Mesenchymal stem cell (in vitro differentiated cells and primary cell): ENCODE data around the gene LARP4.

Source experiments
- DNase-seq: peaks from one replicate; pipeline ENCODE4 v3.0.0-alpha.2; 2013
- H2AFZ ChIP-seq: one replicate; pipeline ENCODE4 v1.6.1; 2013; ENCODE audit warnings: low read depth, mild to moderate bottlenecking, control low read depth, inconsistent platforms, low read length, moderate library complexity
- H2AK5ac ChIP-seq: 2 replicates; pipeline ENCODE4 v1.6.1; 2013; ENCODE audit warnings: low read length, moderate library complexity, mild to moderate bottlenecking, inconsistent platforms; ENCODE audit not compliant: severe bottlenecking
- H2BK120ac ChIP-seq: one replicate; pipeline ENCODE4 v1.6.1; 2013; ENCODE audit warnings: low read depth, mild to moderate bottlenecking, inconsistent platforms, low read length, moderate library complexity
- H2BK12ac ChIP-seq, 2 experiments: one replicate each; pipeline ENCODE4 v1.6.1; 2013; ENCODE audit warnings: inconsistent platforms in 2 of 2, low read length in 2 of 2, mild to moderate bottlenecking in 2 of 2, moderate library complexity in 2 of 2, control low read depth in 1 of 2
- H2BK15ac ChIP-seq: one replicate; pipeline ENCODE4 v1.6.1; 2013; ENCODE audit warnings: mild to moderate bottlenecking, low read depth, inconsistent platforms; ENCODE audit not compliant: poor library complexity, severe bottlenecking
- H2BK5ac ChIP-seq: 2 replicates; pipeline ENCODE4 v1.6.1; 2013; ENCODE audit warnings: low read depth, mild to moderate bottlenecking, low read length, control low read depth, inconsistent platforms; ENCODE audit not compliant: poor library complexity, severe bottlenecking
- H3K14ac ChIP-seq, 2 experiments: one replicate each; pipeline ENCODE4 v1.6.1; 2013; ENCODE audit warnings: inconsistent platforms in 2 of 2, low read length in 2 of 2, control low read depth in 1 of 2, mild to moderate bottlenecking in 1 of 2, moderate library complexity in 1 of 2
- H3K18ac ChIP-seq, 2 experiments: one replicate each; pipeline ENCODE4 v1.6.1; 2013; ENCODE audit warnings: inconsistent platforms in 2 of 2, low read length in 2 of 2, control low read depth in 1 of 2, low read depth in 1 of 2, mild to moderate bottlenecking in 1 of 2
- H3K23ac ChIP-seq, 2 experiments: one replicate each; pipeline ENCODE4 v1.6.1; 2013; ENCODE audit warnings: inconsistent platforms in 2 of 2, low read length in 2 of 2, mild to moderate bottlenecking in 2 of 2, moderate library complexity in 2 of 2, control low read depth in 1 of 2
- H3K27ac ChIP-seq: 2 replicates; pipeline ENCODE4 v1.5.1; 2013; ENCODE audit warnings: mild to moderate bottlenecking, moderate library complexity, low read length, control low read depth, inconsistent platforms; ENCODE audit not compliant: poor library complexity, severe bottlenecking
- H3K27me3 ChIP-seq, 2 experiments: 2 replicates each; pipeline versions ENCODE4 v1.6.1 to v1.7.0; 2013; ENCODE audit warnings: low read length in 2 of 2, mild to moderate bottlenecking in 2 of 2, moderate library complexity in 2 of 2, control low read depth in 1 of 2, inconsistent platforms in 1 of 2; ENCODE audit not compliant: control insufficient read depth in 1 of 2, insufficient read depth in 1 of 2
- H3K36me3 ChIP-seq, 2 experiments: 2 replicates each; pipeline versions ENCODE4 v1.6.1 to v1.7.0; 2013; ENCODE audit warnings: low read length in 2 of 2, control low read depth in 1 of 2, inconsistent platforms in 1 of 2, low read depth in 1 of 2, mild to moderate bottlenecking in 1 of 2; ENCODE audit not compliant: insufficient read depth in 2 of 2, control insufficient read depth in 1 of 2
- H3K4ac ChIP-seq, 2 experiments: one replicate each; pipeline ENCODE4 v1.6.1; 2013; ENCODE audit warnings: inconsistent platforms in 2 of 2, low read length in 2 of 2, mild to moderate bottlenecking in 2 of 2, moderate library complexity in 2 of 2, control low read depth in 1 of 2, low read depth in 1 of 2
- H3K4me1 ChIP-seq: 2 replicates; pipeline ENCODE4 v1.6.1; 2013; ENCODE audit warnings: low read depth, low read length, control low read depth; ENCODE audit not compliant: control insufficient read depth, insufficient read depth
- H3K4me2 ChIP-seq: 2 replicates; pipeline ENCODE4 v1.6.1; 2013; ENCODE audit warnings: low read length, mild to moderate bottlenecking, inconsistent platforms; ENCODE audit not compliant: poor library complexity, severe bottlenecking
- H3K4me3 ChIP-seq, 2 experiments: 2 replicates each; pipeline versions ENCODE4 v1.5.1 to v1.7.0; 2013; ENCODE audit warnings: low read length in 2 of 2, mild to moderate bottlenecking in 2 of 2, control low read depth in 1 of 2, low read depth in 1 of 2; ENCODE audit not compliant: insufficient read depth in 1 of 2
- H3K79me1 ChIP-seq: replicated peaks from 2 replicates; pipeline ENCODE4 v1.6.1; 2013; ENCODE audit warnings: mild to moderate bottlenecking, control low read depth, low read length, inconsistent platforms; ENCODE audit not compliant: poor library complexity, severe bottlenecking
- H3K9ac ChIP-seq: 2 replicates; pipeline ENCODE4 v1.7.0; 2013; ENCODE audit warnings: mild to moderate bottlenecking, low read length, moderate library complexity
- H3K9me3 ChIP-seq: 2 replicates; pipeline ENCODE4 v1.7.0; 2013; ENCODE audit warnings: mild to moderate bottlenecking, low read length; ENCODE audit not compliant: control insufficient read depth
- H4K8ac ChIP-seq: one replicate; pipeline ENCODE4 v1.6.1; 2013; ENCODE audit warnings: inconsistent platforms, mild to moderate bottlenecking, low read length, moderate library complexity
- H4K91ac ChIP-seq: one replicate; pipeline ENCODE4 v1.6.1; 2013; ENCODE audit warnings: mild to moderate bottlenecking, low read length, inconsistent platforms
- WGBS: methylation state at CpG from one replicate; pipeline ENCODE4 v1.1.7; 2013; ENCODE audit warnings: mixed read lengths; 5-methylcytosine and 5-hydroxymethylcytosine counted together

Gene LARP4

GRCh38 chr12:50508970-50509663 is 108.4 kb downstream of the LARP4 start:
- Histone ChIP-seq H3K4me3 (no peak overlapping the region), H3K18ac (no peak overlapping the region), H2BK120ac (no peak overlapping the region), H2BK15ac (no peak overlapping the region), H3K23ac (no peak overlapping the region), H2AFZ (no peak overlapping the region), H4K91ac (no peak overlapping the region), H3K14ac (no peak overlapping the region), H2BK5ac (no peak overlapping the region), H2AK5ac (no peak overlapping the region), H2BK12ac (no peak overlapping the region), H4K8ac (no peak overlapping the region), H3K4me2 (no peak overlapping the region), H3K27ac (no peak overlapping the region), H3K4ac (no peak overlapping the region), H3K4me1 (peaks cover 3% of the 10 kb centered on the region), H3K36me3 (peaks cover 0 to 3% of the 10 kb centered on the region in 2 experiments), H3K9ac (no peak overlapping the region), H3K79me1 (peaks cover 5% of the 10 kb centered on the region), H3K27me3 (no peaks in the 10 kb centered on the region), H3K9me3 (no peaks in the 10 kb centered on the region)
- 95% methylated on average over 7 of the region's 7 CpGs for WGBS
- DNase-seq, result no peak

GRCh38 chr12:50514526-50515276 is 114.0 kb downstream of the LARP4 start:
- H2AK5ac ChIP-seq, result no peak overlapping the region
- no peak overlapping the region for H3K14ac ChIP-seq
- no peak for DNase-seq
- peaks cover 31% of the 10 kb centered on the region for H3K79me1 ChIP-seq
- no peak overlapping the region for H4K8ac ChIP-seq
- no peak overlapping the region for H3K4me3 ChIP-seq
- no peaks in the 10 kb centered on the region for H3K4me1 ChIP-seq
- no peak overlapping the region for H4K91ac ChIP-seq
- H3K36me3 ChIP-seq, result no peaks in the 10 kb centered on the region
- no peak overlapping the region for H3K4me2 ChIP-seq
- no peak overlapping the region for H2BK12ac ChIP-seq
- no peak overlapping the region for H3K23ac ChIP-seq
- H3K27ac ChIP-seq, result no peak overlapping the region
- no peaks in the 10 kb centered on the region for H3K27me3 ChIP-seq
- H3K18ac ChIP-seq, result no peak overlapping the region
- no peak overlapping the region for H3K9ac ChIP-seq
- no peak overlapping the region for H2BK5ac ChIP-seq
- WGBS, result 95% methylated on average over 4 of the region's 4 CpGs
- no peak overlapping the region for H3K4ac ChIP-seq
- no peak overlapping the region for H2BK120ac ChIP-seq
- no peaks in the 10 kb centered on the region for H3K9me3 ChIP-seq
- H2AFZ ChIP-seq, result no peak overlapping the region
- no peak overlapping the region for H2BK15ac ChIP-seq

- Histone ChIP-seq H2BK12ac (no peak overlapping the region), H4K8ac (no peak overlapping the region), H3K9ac (no peak overlapping the region), H3K4me2 (no peak overlapping the region), H2BK15ac (no peak overlapping the region), H3K18ac (no peak overlapping the region), H2AK5ac (no peak overlapping the region), H2BK120ac (no peak overlapping the region), H3K9me3 (no peaks in the 10 kb centered on the region), H3K4me1 (no peaks in the 10 kb centered on the region), H3K27ac (no peak overlapping the region), H2AFZ (no peak overlapping the region), H3K4me3 (no peak overlapping the region), H4K91ac (no peak overlapping the region), H2BK5ac (no peak overlapping the region), H3K36me3 (no peaks in the 10 kb centered on the region), H3K79me1 (peaks cover 31% of the 10 kb centered on the region), H3K27me3 (no peaks in the 10 kb centered on the region), H3K4ac (no peak overlapping the region), H3K14ac (no peak overlapping the region), H3K23ac (no peak overlapping the region)
- DNase-seq, result no peak
- WGBS, result 19% methylated on average over 2 of the region's 2 CpGs
These were observed 114.9 kb downstream of the LARP4 start for GRCh38 chr12:50515587-50515986.

GRCh38 chr12:50517421-50518048 is 116.8 kb downstream of the LARP4 start:
- H3K9me3 ChIP-seq, result no peaks in the 10 kb centered on the region
- no peaks in the 10 kb centered on the region for H3K27me3 ChIP-seq
- H3K27ac ChIP-seq, result peak overlapping the region; percentile 36
- peak overlapping the region in 1 of 2 experiments; percentile 30 for H3K18ac ChIP-seq
- no peak overlapping the region for H4K8ac ChIP-seq
- no peak overlapping the region for H4K91ac ChIP-seq
- no peak overlapping the region for H2BK15ac ChIP-seq
- no peak overlapping the region for H3K4me2 ChIP-seq
- no peak overlapping the region for H3K23ac ChIP-seq
- no peaks in the 10 kb centered on the region for H3K4me1 ChIP-seq
- H2BK12ac ChIP-seq, result peak overlapping the region in 1 of 2 experiments; percentile 39
- H3K79me1 ChIP-seq, result peaks cover 33% of the 10 kb centered on the region
- no peak overlapping the region for H2AK5ac ChIP-seq
- no peaks in the 10 kb centered on the region for H3K36me3 ChIP-seq
- H3K14ac ChIP-seq, result no peak overlapping the region
- no peak overlapping the region for H2BK120ac ChIP-seq
- H2AFZ ChIP-seq, result no peak overlapping the region
- H3K4me3 ChIP-seq, result peak overlapping the region in 1 of 2 experiments; percentile 36
- DNase-seq, result peak; percentile 91
- H2BK5ac ChIP-seq, result no peak overlapping the region
- WGBS, result 44% methylated on average over 1 of the region's 3 CpGs
- peak overlapping the region; percentile 44 for H3K9ac ChIP-seq
- peak overlapping the region in 1 of 2 experiments; percentile 57 for H3K4ac ChIP-seq
